ENCODE results near the gene ALK.
"Not testable (repeated sequence)": the region's sequence is repeated elsewhere in the genome, so short reads cannot be mapped to it uniquely, and the experiment has no call there.

ALK gene

GRCh38 chr2:29753671-29754444 is 167.5 kb downstream of the ALK start:
- no peak for DNase-seq

- DNase-seq = no peak
Measured at GRCh38 chr2:29751390-29751789, 170.0 kb downstream of the ALK start.

- DNase-seq = not testable (repeated sequence)
Measured at GRCh38 chr2:29750463-29750862, 170.9 kb downstream of the ALK start.

- DNase-seq = no peak
Measured at GRCh38 chr2:29749843-29750242, 171.5 kb downstream of the ALK start.

- DNase-seq = no peak
Measured at GRCh38 chr2:29749041-29749440, 172.3 kb downstream of the ALK start.

GRCh38 chr2:29747786-29748470 is 173.5 kb downstream of the ALK start:
- DNase-seq = no peak

GRCh38 chr2:29744976-29745375 is 176.4 kb downstream of the ALK start:
- no peak for DNase-seq

- DNase-seq = no peak
Measured at GRCh38 chr2:29743516-29743915, 177.9 kb downstream of the ALK start.

GRCh38 chr2:29742656-29743055 is 178.7 kb downstream of the ALK start:
- DNase-seq = no peak

- DNase-seq = no peak
Measured at GRCh38 chr2:29741132-29741531, 180.3 kb downstream of the ALK start.

- DNase-seq = no peak
Measured at GRCh38 chr2:29733965-29734364, 187.4 kb downstream of the ALK start.

GRCh38 chr2:29733213-29733612 is 188.2 kb downstream of the ALK start:
- no peak for DNase-seq

GRCh38 chr2:29731948-29732347 is 189.4 kb downstream of the ALK start:
- DNase-seq = no peak

GRCh38 chr2:29729932-29730331 is 191.5 kb downstream of the ALK start:
- DNase-seq = no peak

- no peak for DNase-seq
Measured at GRCh38 chr2:29729401-29729800, 192.0 kb downstream of the ALK start.

GRCh38 chr2:29726976-29727375 is 194.4 kb downstream of the ALK start:
- no peak for DNase-seq

- DNase-seq = no peak
Measured at GRCh38 chr2:29725610-29726009, 195.8 kb downstream of the ALK start.

GRCh38 chr2:29724282-29724681 is 197.1 kb downstream of the ALK start:
- no peak for DNase-seq

- DNase-seq = no peak
Measured at GRCh38 chr2:29723255-29724001, 198.0 kb downstream of the ALK start.

- DNase-seq = no peak
Measured at GRCh38 chr2:29719639-29720038, 201.7 kb downstream of the ALK start.

GRCh38 chr2:29718076-29718686 is 203.2 kb downstream of the ALK start:
- no peak for DNase-seq

- no peak for DNase-seq
Measured at GRCh38 chr2:29715655-29716054, 205.7 kb downstream of the ALK start.

- no peak for DNase-seq
Measured at GRCh38 chr2:29714333-29714732, 207.1 kb downstream of the ALK start.

Measured in activated naive CD4-positive, alpha-beta T cell treated with anti-CD3 and anti-CD28 coated beads, Interleukin-2, amount 50 U/mL, for 16 hours (primary cell).